HCT116 (cell line): Measurements from ENCODE around the gene SPATA33. TPM values are rescaled to one million over a fixed set of nuclear protein-coding genes. Genes with fewer than 3 reads are reported as not detected.

Source experiments
- ATAC-seq: fragments of 200-7000 bp; cut with Tn5 transposase; 2 replicates; pipeline ENCODE4 v1.9.1; 2020; ENCODE audit warnings: mild to moderate bottlenecking, moderate library complexity
- BruUV-seq: library from RNA; stranded (reverse); fragments of 400-500 nt; replicated peaks from 2 replicates; lab custom pipeline; 2021; lab: Mats Ljungman, UMichigan
- CTCF ChIA-PET: fragments of 300-600 bp; sonication (Branson Sonifier 250); formaldehyde crosslinking; loops from one replicate; lab custom pipeline; 2021; ENCODE audit warnings: antibody characterized with exemption; lab: Charles Lee
- POLR2A ChIA-PET: fragments of 300-600, 350-600 bp; sonication (Branson Sonifier 250); formaldehyde crosslinking; loops from one replicate; lab custom pipeline; 2021; ENCODE audit warnings: antibody characterized with exemption; lab: Charles Lee
- RAD21 ChIA-PET, 2 experiments: fragments of 300-600 bp; sonication (Branson Sonifier 250); formaldehyde crosslinking; loops; one replicate each; lab custom pipeline; 2023; ENCODE audit warnings: low total read pairs in 2 of 2; ENCODE audit not compliant: uncharacterized antibody in 2 of 2, unreplicated experiment in 2 of 2, low non-redundant PET in 1 of 2; lab: Charles Lee
- DNase-seq: peaks from one replicate; pipeline ENCODE4 v3.0.0-alpha.2; 2010; ENCODE audit warnings: low read depth, low spot score
- H2AFZ ChIP-seq: fragments of 200-600 bp; shearing (Covaris generic), sonication (generic); 2 replicates; pipeline ENCODE4 v1.6.1; 2017; ENCODE audit warnings: low read depth, mixed run types, mixed read lengths, antibody characterized with exemption, low read length; ENCODE audit not compliant: poor library complexity, severe bottlenecking
- H3K27ac ChIP-seq: 2 replicates; pipeline ENCODE4 v1.5.1; 2012; ENCODE audit warnings: low read depth, low read length
- H3K27me3 ChIP-seq: fragments of 200-600 bp; sonication (generic); 2 replicates; pipeline ENCODE4 v1.6.1; 2016; ENCODE audit warnings: mixed run types, low read length, mixed read lengths; ENCODE audit not compliant: insufficient read depth
- H3K36me3 ChIP-seq, 2 experiments: fragments of 200-500 bp in 1 of 2; fragments of 200-600 bp in 1 of 2; sonication (Bioruptor generic) in 1 of 2; sonication (generic) in 1 of 2; 2 replicates each; pipeline versions ENCODE4 v1.5.1 to v1.6.1; 2014 to 2016; ENCODE audit warnings: low read length in 2 of 2, inconsistent platforms in 1 of 2, mixed read lengths in 1 of 2, mixed run types in 1 of 2; ENCODE audit not compliant: insufficient read depth in 2 of 2, control insufficient read depth in 1 of 2
- H3K4me1 ChIP-seq, 2 experiments: fragments of 200-600 bp in 1 of 2; sonication (generic) in 1 of 2; 2 replicates each; pipeline versions ENCODE4 v1.5.1 to v1.6.1; 2012 to 2017; ENCODE audit warnings: low read length in 2 of 2, inconsistent platforms in 1 of 2, mild to moderate bottlenecking in 1 of 2, mixed read lengths in 1 of 2, mixed run types in 1 of 2, moderate library complexity in 1 of 2; ENCODE audit not compliant: insufficient read depth in 2 of 2, control insufficient read depth in 1 of 2
- H3K4me2 ChIP-seq: fragments of 200-600 bp; sonication (generic); 2 replicates; pipeline ENCODE4 v1.6.1; 2017; ENCODE audit warnings: mixed run types, low read length, mixed read lengths
- H3K4me3 ChIP-seq, 2 experiments: fragments of 200-600 bp in 1 of 2; sonication (generic) in 1 of 2; replicated peaks in 1 of 2; 2 replicates each; pipeline ENCODE4 v1.5.1; 2011 to 2016; ENCODE audit warnings: low read length in 2 of 2, control low read depth in 1 of 2, low read depth in 1 of 2, mild to moderate bottlenecking in 1 of 2, mixed read lengths in 1 of 2, mixed run types in 1 of 2
- H3K79me2 ChIP-seq: fragments of 200-600 bp; sonication (generic); 2 replicates; pipeline ENCODE4 v1.6.1; 2017; ENCODE audit warnings: mild to moderate bottlenecking, mixed run types, low read length, moderate library complexity, mixed read lengths; ENCODE audit not compliant: insufficient read depth
- H3K9ac ChIP-seq: fragments of 200-600 bp; sonication (generic); 2 replicates; pipeline ENCODE4 v1.6.1; 2016; ENCODE audit warnings: low read length, mixed read lengths
- H3K9me2 ChIP-seq: fragments of 200-600 bp; sonication (generic), shearing (Covaris generic); 2 replicates; pipeline ENCODE4 v1.6.1; 2017; ENCODE audit warnings: mixed run types, mild to moderate bottlenecking, moderate library complexity; ENCODE audit not compliant: insufficient read depth
- H3K9me3 ChIP-seq, 2 experiments: fragments of 200-500 bp in 1 of 2; fragments of 200-600 bp in 1 of 2; sonication (Bioruptor generic) in 1 of 2; sonication (generic) in 1 of 2; 2 replicates each; pipeline ENCODE4 v1.6.1; 2014 to 2017; ENCODE audit warnings: low read length in 2 of 2, mixed read lengths in 2 of 2, inconsistent platforms in 1 of 2, low read depth in 1 of 2, mild to moderate bottlenecking in 1 of 2, mixed run types in 1 of 2, moderate library complexity in 1 of 2; ENCODE audit not compliant: control insufficient read depth in 1 of 2, insufficient read depth in 1 of 2
- H4K20me1 ChIP-seq: fragments of 200-600 bp; sonication (generic), shearing (Covaris generic); 2 replicates; pipeline ENCODE4 v1.6.1; 2017; ENCODE audit warnings: mixed run types, mild to moderate bottlenecking, moderate library complexity; ENCODE audit not compliant: insufficient read depth
- CBX3 ChIP-seq: IDR thresholded peaks from 2 replicates; pipeline ENCODE4 v1.6.1; 2012; ENCODE audit warnings: low read depth
- CEBPB ChIP-seq: IDR thresholded peaks from 2 replicates; pipeline ENCODE4 v1.6.1; 2012; ENCODE audit warnings: low read depth
- EZH2 ChIP-seq: fragments of 200-600 bp; sonication (generic); IDR thresholded peaks from 2 replicates; pipeline ENCODE4 v1.6.1; 2017; ENCODE audit warnings: antibody characterized with exemption, mixed run types
- EZH2phosphoT487 ChIP-seq: fragments of 200-600 bp; IDR thresholded peaks from 2 replicates; pipeline ENCODE4 v1.6.1; 2018; ENCODE audit warnings: antibody characterized with exemption, borderline replicate concordance
- FOSL1 ChIP-seq: IDR thresholded peaks from 2 replicates; pipeline ENCODE4 v1.6.1; 2012; ENCODE audit warnings: low read depth
- POLR2A ChIP-seq: IDR thresholded peaks from 2 replicates; pipeline ENCODE4 v1.7.0; 2011; ENCODE audit warnings: borderline replicate concordance; ENCODE audit not compliant: insufficient read depth, insufficient read length; ENCODE audit errors: extremely low read depth
- RAD21 ChIP-seq: IDR thresholded peaks from 2 replicates; pipeline ENCODE4 v1.6.1; 2012; ENCODE audit warnings: low read depth, mild to moderate bottlenecking
- SIN3A ChIP-seq: IDR thresholded peaks from 2 replicates; pipeline ENCODE4 v1.6.1; 2012; ENCODE audit warnings: low read depth
- SP1 ChIP-seq: IDR thresholded peaks from 2 replicates; pipeline ENCODE4 v1.6.1; 2012; ENCODE audit warnings: low read depth
- SRF ChIP-seq: IDR thresholded peaks from 2 replicates; pipeline ENCODE4 v1.6.1; 2012; ENCODE audit warnings: low read depth
- ZFX ChIP-seq: fragments of 450-650 bp; IDR thresholded peaks from 2 replicates; pipeline ENCODE4 v1.6.1; 2017
- ZNF274 ChIP-seq: fragments of 200-500 bp; sonication (Bioruptor generic); IDR thresholded peaks from 2 replicates; pipeline ENCODE4 v1.6.1; 2014; ENCODE audit warnings: mild to moderate bottlenecking, low read depth, low read length, inconsistent platforms
- intact Hi-C: fragments of 100-400 bp; cut with micrococcal nuclease; formaldehyde crosslinking; loops from 2 replicates; pipeline ENCODE4 v1.10.0; 2022
- total RNA-seq: library from RNA; stranded (reverse); gene quantifications from one replicate; pipeline ENCODE4 v1.2.1, GENCODE V29; 2021; ENCODE audit not compliant: unreplicated experiment
- TF ChIP-seq, protein P1 (sequence below), 3 experiments: fragments of 200-600 bp in 1 of 3; sonication (generic) in 1 of 3; IDR thresholded peaks in 2 of 3; conservative IDR thresholded peaks in 1 of 3; 2 replicates each; pipeline ENCODE4 v1.5.1; 2012 to 2017; ENCODE audit warnings: low read depth in 2 of 3, low read length in 2 of 3, antibody characterized with exemption in 1 of 3, borderline replicate concordance in 1 of 3, control low read depth in 1 of 3, mild to moderate bottlenecking in 1 of 3, mixed read lengths in 1 of 3, mixed run types in 1 of 3, moderate library complexity in 1 of 3; ENCODE audit not compliant: insufficient read depth in 1 of 3
- TF ChIP-seq, protein P2 (sequence below): IDR thresholded peaks from 2 replicates; pipeline ENCODE4 v1.6.1; 2012
- TF ChIP-seq, protein P3 (sequence below): IDR thresholded peaks from 2 replicates; pipeline ENCODE4 v1.6.1; 2012; ENCODE audit warnings: low read depth

SPATA33 gene
- total RNA-seq, 1 experiment from 2014 or later: 24.9 TPM

DNA sequence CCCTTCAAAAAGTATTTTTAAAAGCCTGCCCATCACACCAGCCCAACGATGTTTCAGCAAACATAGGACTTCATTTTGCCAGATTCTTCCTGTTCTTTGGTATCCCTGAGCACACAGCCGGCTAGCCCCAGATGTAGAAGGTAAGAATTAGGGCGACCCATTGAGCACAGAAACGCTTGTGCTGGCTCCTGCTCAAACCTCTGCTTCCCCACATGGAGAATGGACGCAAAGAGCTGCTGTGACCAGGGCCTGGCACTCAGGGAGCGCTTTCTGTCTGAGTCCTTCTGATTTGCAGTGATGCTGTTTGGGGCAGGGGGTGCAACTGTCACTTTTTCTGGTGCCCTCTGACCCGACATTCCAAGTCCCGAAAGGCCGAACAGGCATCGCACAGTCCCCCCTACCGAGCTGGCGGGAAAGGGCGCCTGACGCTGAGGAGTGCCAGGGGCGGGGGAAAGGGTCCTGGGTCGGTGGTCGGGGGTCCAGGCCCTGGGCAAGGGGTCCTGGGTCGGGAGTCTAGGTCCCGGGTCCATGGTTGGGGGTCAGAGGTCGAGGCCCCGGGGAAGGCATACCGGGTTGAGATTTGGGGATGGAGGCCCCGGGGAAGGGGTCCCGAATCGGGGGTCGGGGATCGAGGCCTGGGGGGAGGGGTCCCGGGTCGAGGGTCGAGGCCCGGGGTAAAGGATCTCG is 1.1 kb upstream of the SPATA33 start:
- Histone ChIP-seq H3K9ac (peak overlapping the region; percentile 97), H4K20me1 (no peaks in the 10 kb centered on the region; the same call in 1 of the 2 replicates), H3K4me3 (peak overlapping the region; percentile 92 to 97), H3K9me3 (no peaks in the 10 kb centered on the region), H3K36me3 (peaks cover 29% of the 10 kb centered on the region in 2 experiments), H3K27me3 (no peaks in the 10 kb centered on the region), H3K9me2 (no peaks in the 10 kb centered on the region), H3K27ac (peak overlapping the region; percentile 89), H3K4me2 (peak overlapping the region; percentile 98), H3K4me1 (peaks cover 16 to 26% of the 10 kb centered on the region in 2 experiments; a peak in 3 of 4 replicates), H3K79me2 (peaks cover 91% of the 10 kb centered on the region), H2AFZ (no peak overlapping the region)
- RAD21 ChIA-PET: no interaction called here
- intact Hi-C loops: no loop called here
- DNase-seq (no peak), ATAC-seq (no peak)
- POLR2A ChIA-PET: interaction anchor here (0.8 to 1.9 kb wide), 5 partner anchors 20 to 267 kb away, joined by 3 to 6 read pairs (median 3); partner anchors contain the start of gene TUBB3
- CTCF ChIA-PET: interaction anchor here (1.0 to 2.5 kb wide), 3 partner anchors 12 to 44 kb away, joined by 4 to 6 read pairs (median 5); partner anchors contain the start of gene SPATA2L
- TF ChIP-seq EZH2 (no peak), CEBPB (no peak), SP1 (no peak), FOSL1 (no peak), EZH2phosphoT487 (no peak), SIN3A (no peak), RAD21 (no peak), POLR2A (no peak), ZFX (no peak), SRF (no peak), CBX3 (no peak), ZNF274 (no peak)
- TF ChIP-seq, protein P1, sequence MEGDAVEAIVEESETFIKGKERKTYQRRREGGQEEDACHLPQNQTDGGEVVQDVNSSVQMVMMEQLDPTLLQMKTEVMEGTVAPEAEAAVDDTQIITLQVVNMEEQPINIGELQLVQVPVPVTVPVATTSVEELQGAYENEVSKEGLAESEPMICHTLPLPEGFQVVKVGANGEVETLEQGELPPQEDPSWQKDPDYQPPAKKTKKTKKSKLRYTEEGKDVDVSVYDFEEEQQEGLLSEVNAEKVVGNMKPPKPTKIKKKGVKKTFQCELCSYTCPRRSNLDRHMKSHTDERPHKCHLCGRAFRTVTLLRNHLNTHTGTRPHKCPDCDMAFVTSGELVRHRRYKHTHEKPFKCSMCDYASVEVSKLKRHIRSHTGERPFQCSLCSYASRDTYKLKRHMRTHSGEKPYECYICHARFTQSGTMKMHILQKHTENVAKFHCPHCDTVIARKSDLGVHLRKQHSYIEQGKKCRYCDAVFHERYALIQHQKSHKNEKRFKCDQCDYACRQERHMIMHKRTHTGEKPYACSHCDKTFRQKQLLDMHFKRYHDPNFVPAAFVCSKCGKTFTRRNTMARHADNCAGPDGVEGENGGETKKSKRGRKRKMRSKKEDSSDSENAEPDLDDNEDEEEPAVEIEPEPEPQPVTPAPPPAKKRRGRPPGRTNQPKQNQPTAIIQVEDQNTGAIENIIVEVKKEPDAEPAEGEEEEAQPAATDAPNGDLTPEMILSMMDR (IDR thresholded peaks at IDR 0.05 in 2 of 3, conservative IDR thresholded peaks at IDR 0.05 in 1 of 3; ENCODE audit: borderline replicate concordance in 1 of 3, insufficient read depth in 1 of 3, low read depth in 2 of 3, low read length in 2 of 3): no peak
- TF ChIP-seq, protein P2, sequence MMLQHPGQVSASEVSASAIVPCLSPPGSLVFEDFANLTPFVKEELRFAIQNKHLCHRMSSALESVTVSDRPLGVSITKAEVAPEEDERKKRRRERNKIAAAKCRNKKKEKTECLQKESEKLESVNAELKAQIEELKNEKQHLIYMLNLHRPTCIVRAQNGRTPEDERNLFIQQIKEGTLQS: no peak
- TF ChIP-seq, protein P3, sequence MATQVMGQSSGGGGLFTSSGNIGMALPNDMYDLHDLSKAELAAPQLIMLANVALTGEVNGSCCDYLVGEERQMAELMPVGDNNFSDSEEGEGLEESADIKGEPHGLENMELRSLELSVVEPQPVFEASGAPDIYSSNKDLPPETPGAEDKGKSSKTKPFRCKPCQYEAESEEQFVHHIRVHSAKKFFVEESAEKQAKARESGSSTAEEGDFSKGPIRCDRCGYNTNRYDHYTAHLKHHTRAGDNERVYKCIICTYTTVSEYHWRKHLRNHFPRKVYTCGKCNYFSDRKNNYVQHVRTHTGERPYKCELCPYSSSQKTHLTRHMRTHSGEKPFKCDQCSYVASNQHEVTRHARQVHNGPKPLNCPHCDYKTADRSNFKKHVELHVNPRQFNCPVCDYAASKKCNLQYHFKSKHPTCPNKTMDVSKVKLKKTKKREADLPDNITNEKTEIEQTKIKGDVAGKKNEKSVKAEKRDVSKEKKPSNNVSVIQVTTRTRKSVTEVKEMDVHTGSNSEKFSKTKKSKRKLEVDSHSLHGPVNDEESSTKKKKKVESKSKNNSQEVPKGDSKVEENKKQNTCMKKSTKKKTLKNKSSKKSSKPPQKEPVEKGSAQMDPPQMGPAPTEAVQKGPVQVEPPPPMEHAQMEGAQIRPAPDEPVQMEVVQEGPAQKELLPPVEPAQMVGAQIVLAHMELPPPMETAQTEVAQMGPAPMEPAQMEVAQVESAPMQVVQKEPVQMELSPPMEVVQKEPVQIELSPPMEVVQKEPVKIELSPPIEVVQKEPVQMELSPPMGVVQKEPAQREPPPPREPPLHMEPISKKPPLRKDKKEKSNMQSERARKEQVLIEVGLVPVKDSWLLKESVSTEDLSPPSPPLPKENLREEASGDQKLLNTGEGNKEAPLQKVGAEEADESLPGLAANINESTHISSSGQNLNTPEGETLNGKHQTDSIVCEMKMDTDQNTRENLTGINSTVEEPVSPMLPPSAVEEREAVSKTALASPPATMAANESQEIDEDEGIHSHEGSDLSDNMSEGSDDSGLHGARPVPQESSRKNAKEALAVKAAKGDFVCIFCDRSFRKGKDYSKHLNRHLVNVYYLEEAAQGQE: no peak
- BruUV-seq: TSS peak; percentile 42
